Activated T-cell treated with anti-CD3 and anti-CD28 coated beads, Interleukin-2, amount 50 U/mL, for 48 hours (primary cell): ENCODE measurements around the gene GCKR.

Experiments used
- DNase-seq, 2 experiments: peaks; one replicate each; pipeline ENCODE4 v3.0.0-alpha.2; 2020

The GCKR gene

GRCh38 chr2:27496357-27497287 lies at the start of gene GCKR:
GCKR (plus strand) TSS chr2:27496839; CDS start chr2:27496905, 66 bp downstream.
- no peak for DNase-seq

GRCh38 chr2:27448381-27448780 lies 48.3 kb upstream of the GCKR start:
- DNase-seq, result no peak

- no peak for DNase-seq
Observed at GRCh38 chr2:27451095-27451494, 45.5 kb upstream of the GCKR start.

- no peak for DNase-seq
Observed at GRCh38 chr2:27453968-27454367, 42.7 kb upstream of the GCKR start.

GRCh38 chr2:27461118-27461517 lies 35.5 kb upstream of the GCKR start:
- DNase-seq, result no peak

GRCh38 chr2:27464443-27464842 lies 32.2 kb upstream of the GCKR start:
- DNase-seq, result no peak

GRCh38 chr2:27471961-27472360 lies 24.7 kb upstream of the GCKR start:
- DNase-seq, result no peak

GRCh38 chr2:27485496-27485895 lies 11.1 kb upstream of the GCKR start:
- DNase-seq, result no peak

- DNase-seq, result no peak
Observed at GRCh38 chr2:27489118-27489497, 7.5 kb upstream of the GCKR start.

GRCh38 chr2:27489498-27490397 lies 6.9 kb upstream of the GCKR start, which contains the start of gene IFT172:
IFT172 (minus strand) TSS chr2:27489743; CDS start chr2:27489653, 90 bp downstream.
- DNase-seq, result peak; percentile 98 to 99

GRCh38 chr2:27492557-27492956 lies 4.1 kb upstream of the GCKR start:
- no peak for DNase-seq

- no peak for DNase-seq
Observed at GRCh38 chr2:27493948-27494283, 2.7 kb upstream of the GCKR start.

GRCh38 chr2:27494284-27494943 lies 2.2 kb upstream of the GCKR start:
- DNase-seq, result peak in 1 of 2 experiments; percentile 23

- DNase-seq, result peak; percentile 24 to 39
Observed at GRCh38 chr2:27494944-27495554, 1.6 kb upstream of the GCKR start, which contains the start of gene FNDC4. FNDC4 (minus strand) TSS chr2:27495200; CDS start chr2:27494679, 521 bp downstream.

GRCh38 chr2:27495840-27496356 lies 741 bp upstream of the GCKR start:
- DNase-seq, result no peak

- DNase-seq, result no peak
Observed at GRCh38 chr2:27497288-27497627, 619 bp downstream of the GCKR start.

GRCh38 chr2:27498975-27499374 lies 2.3 kb downstream of the GCKR start:
- no peak for DNase-seq

- no peak for DNase-seq
Observed at GRCh38 chr2:27501042-27501441, 4.4 kb downstream of the GCKR start.

- DNase-seq, result no peak
Observed at GRCh38 chr2:27502142-27502541, 5.5 kb downstream of the GCKR start.

- no peak for DNase-seq
Observed at GRCh38 chr2:27506587-27506986, 9.9 kb downstream of the GCKR start.

- no peak for DNase-seq
Observed at GRCh38 chr2:27507293-27507692, 10.7 kb downstream of the GCKR start.

GRCh38 chr2:27509326-27509725 lies 12.7 kb downstream of the GCKR start:
- DNase-seq, result no peak
